GM12878 (cell line): ENCODE measurements around the gene SCRT2. TPM values are rescaled to one million over a fixed set of nuclear protein-coding genes. Genes with fewer than 3 reads are reported as not detected.

Experiments used
- ATAC-seq: fragments of 200-7000 bp; cut with Tn5 transposase; 3 replicates; pipeline ENCODE4 v1.9.1; 2020; ENCODE audit warnings: mild to moderate bottlenecking, moderate library complexity
- BruUV-seq: library from RNA; stranded (reverse); fragments of 400-500 nt; replicated peaks from 2 replicates; lab custom pipeline; 2021; lab: Mats Ljungman, UMichigan
- CTCF ChIA-PET: fragments of 300-600 bp; sonication (Branson Sonifier 250); formaldehyde crosslinking; extraction: SDS; loops from one replicate; lab custom pipeline; 2021; ENCODE audit warnings: inconsistent platforms; lab: Yijun Ruan, JAX
- POLR2A ChIA-PET: fragments of 350-600 bp; formaldehyde crosslinking; extraction: SDS; loops from one replicate; lab custom pipeline; 2021; ENCODE audit warnings: inconsistent platforms; lab: Charles Lee
- RAD21 ChIA-PET: fragments of 300-600 bp; sonication (Branson Sonifier 250); formaldehyde crosslinking; loops from one replicate; lab custom pipeline; 2023; ENCODE audit warnings: antibody characterized with exemption; ENCODE audit not compliant: unreplicated experiment; lab: Charles Lee
- SMC1A ChIA-PET: fragments of 300-600 bp; sonication (Branson Sonifier 250); formaldehyde crosslinking; loops from one replicate; lab custom pipeline; 2023; ENCODE audit not compliant: unreplicated experiment, uncharacterized antibody; lab: Charles Lee
- DNase-seq: peaks from one replicate; pipeline ENCODE4 v3.0.0-alpha.2; 2011; ENCODE audit warnings: low read depth, low spot score
- FAIRE-seq: peaks from 3 replicates; lab custom pipeline; 2011; peaks lifted over from hg19 to GRCh38; lab: Jason Lieb, UNC
- H2AFZ ChIP-seq: 2 replicates; pipeline ENCODE4 v1.6.0; 2011; ENCODE audit warnings: low read depth, low read length, control low read depth; ENCODE audit not compliant: control insufficient read depth
- H3K27ac ChIP-seq: 2 replicates; pipeline ENCODE4 v1.5.1; 2011; ENCODE audit warnings: control low read depth; ENCODE audit not compliant: control insufficient read depth, insufficient read depth
- H3K27me3 ChIP-seq, 2 experiments: replicated peaks in 1 of 2; 2 replicates each; pipeline versions ENCODE4 v1.6.0 to v1.6.1; 2011; ENCODE audit warnings: low read length in 1 of 2; ENCODE audit not compliant: control insufficient read depth in 2 of 2, insufficient read depth in 2 of 2
- H3K36me3 ChIP-seq, 2 experiments: 2 replicates each; pipeline ENCODE4 v1.5.1; 2011; ENCODE audit warnings: low read length in 1 of 2; ENCODE audit not compliant: control insufficient read depth in 2 of 2, insufficient read depth in 2 of 2
- H3K4me1 ChIP-seq: 2 replicates; pipeline ENCODE4 v1.6.1; 2011; ENCODE audit warnings: mild to moderate bottlenecking, low read length, moderate library complexity, mixed read lengths; ENCODE audit not compliant: control insufficient read depth, insufficient read depth
- H3K4me2 ChIP-seq: 2 replicates; pipeline ENCODE4 v1.6.0; 2011; ENCODE audit warnings: control low read depth; ENCODE audit not compliant: control insufficient read depth, insufficient read depth
- H3K4me3 ChIP-seq: fragments of 200-600 bp; sonication (generic); 2 replicates; pipeline ENCODE4 v1.5.1; 2016
- H3K79me2 ChIP-seq: 2 replicates; pipeline ENCODE4 v1.6.0; 2011; ENCODE audit warnings: low read length; ENCODE audit not compliant: control insufficient read depth, insufficient read depth
- H3K9ac ChIP-seq: 2 replicates; pipeline ENCODE4 v1.8.0; 2011; ENCODE audit warnings: low read length, control low read depth, mixed read lengths; ENCODE audit not compliant: control insufficient read depth, insufficient read depth
- H3K9me3 ChIP-seq: replicated peaks from 3 replicates; pipeline ENCODE4 v1.5.1; 2011; ENCODE audit warnings: mild to moderate bottlenecking, low read length; ENCODE audit not compliant: control insufficient read depth, insufficient read depth
- H4K20me1 ChIP-seq: 2 replicates; pipeline ENCODE4 v1.6.0; 2011; ENCODE audit not compliant: control insufficient read depth, insufficient read depth
- BRCA1 ChIP-seq: IDR thresholded peaks from 2 replicates; pipeline ENCODE4 v1.6.1; 2011; ENCODE audit warnings: low read depth, low read length, improper control_type of control experiment
- ESRRA ChIP-seq: IDR thresholded peaks from 2 replicates; pipeline ENCODE4 v1.6.1; 2012; ENCODE audit warnings: mild to moderate bottlenecking, low read length, improper control_type of control experiment
- FOXK2 ChIP-seq: fragments of 450-650 bp; IDR thresholded peaks from 2 replicates; pipeline ENCODE4 v1.6.1; 2017; ENCODE audit warnings: mild to moderate bottlenecking, moderate library complexity
- KDM1A ChIP-seq: fragments of 200-600 bp; sonication (generic); IDR thresholded peaks from 2 replicates; pipeline ENCODE4 v1.6.1; 2016; ENCODE audit warnings: borderline replicate concordance
- MEF2A ChIP-seq: IDR thresholded peaks from 2 replicates; pipeline ENCODE4 v1.6.1; 2011; ENCODE audit warnings: low read depth, mild to moderate bottlenecking, low read length, moderate library complexity; ENCODE audit not compliant: insufficient read depth
- MYB ChIP-seq: fragments of 150-350 bp; IDR thresholded peaks from 2 replicates; pipeline ENCODE4 v1.6.1; 2014; ENCODE audit warnings: mild to moderate bottlenecking, low read depth, low read length, borderline replicate concordance
- POU2F2 ChIP-seq: IDR thresholded peaks from 3 replicates; pipeline ENCODE4 v1.6.1; 2011; ENCODE audit warnings: low read depth, mild to moderate bottlenecking, low read length, borderline replicate concordance
- RCOR1 ChIP-seq: conservative IDR thresholded peaks from 2 replicates; pipeline ENCODE4 v1.6.1; 2012; ENCODE audit warnings: low read depth, low read length, improper control_type of control experiment
- WGBS: methylation state at CpG from one replicate; pipeline ENCODE4 v1.1.6; 2016; ENCODE audit warnings: low lambda C conversion rate; ENCODE audit not compliant: insufficient replicate concordance, insufficient coverage; ENCODE audit errors: missing lambda C conversion rate; 5-methylcytosine and 5-hydroxymethylcytosine counted together
- in situ Hi-C: fragments of 300-500 bp; cut with MboI; formaldehyde crosslinking; loops from 9 replicates; pipeline ENCODE4 v1.14.3; 2018; ENCODE audit warnings: mixed read lengths
- intact Hi-C: fragments of 100-400 bp; cut with micrococcal nuclease; formaldehyde crosslinking; loops from one replicate; pipeline ENCODE4 v1.14.2; 2022; ENCODE audit not compliant: unreplicated experiment
- polyA plus RNA-seq, 11 experiments: library from polyadenylated mRNA; depleted of rRNA in 4 of 11; unstranded in 6 of 11; stranded (reverse) in 5 of 11; fragments of >200 nt; fragmentation: Nextera tagmentation in 4 of 11; fragmentation: Illumina TruSeq in 1 of 11; extraction: Ambion mirVana in 4 of 11; extraction: Trizol in 1 of 11; gene quantifications; 1 replicate in 1 of 11; 2 replicates in 10 of 11; pipeline versions ENCODE4 v1.2.1 to v1.2.3, GENCODE V29; 2011 to 2016; ENCODE audit warnings: inconsistent platforms in 2 of 11, missing spikeins in 2 of 11, low read depth in 1 of 11
- total RNA-seq, 4 experiments: library from RNA; depleted of rRNA in 3 of 4; stranded (reverse); fragments of >200 nt in 3 of 4; fragmentation: Illumina TruSeq in 1 of 4; extraction: Trizol in 1 of 4; gene quantifications; 2 replicates each; pipeline versions ENCODE4 v1.2.1 to v1.2.3, GENCODE V29; 2013 to 2021
- TF ChIP-seq, protein P1 (sequence below): IDR thresholded peaks from 2 replicates; pipeline ENCODE4 v1.6.1; 2011; ENCODE audit warnings: borderline replicate concordance, low read depth, mild to moderate bottlenecking, moderate library complexity, low read length; ENCODE audit not compliant: insufficient read depth, poor library complexity, severe bottlenecking
- TF ChIP-seq, protein P2 (sequence below): fragments of 450-650 bp; conservative IDR thresholded peaks from 2 replicates; pipeline ENCODE4 v1.6.1; 2017; ENCODE audit warnings: mild to moderate bottlenecking, moderate library complexity
- TF ChIP-seq, protein P3 (sequence below): fragments of 450-650 bp; IDR thresholded peaks from 2 replicates; pipeline ENCODE4 v1.6.1; 2017; ENCODE audit warnings: mild to moderate bottlenecking, moderate library complexity

Gene SCRT2
- total and polyA plus RNA-seq, 10 of the 15 experiments (the other 5 are each of a cell fraction or from before 2014, with no cell fraction given): not detected

DNA sequence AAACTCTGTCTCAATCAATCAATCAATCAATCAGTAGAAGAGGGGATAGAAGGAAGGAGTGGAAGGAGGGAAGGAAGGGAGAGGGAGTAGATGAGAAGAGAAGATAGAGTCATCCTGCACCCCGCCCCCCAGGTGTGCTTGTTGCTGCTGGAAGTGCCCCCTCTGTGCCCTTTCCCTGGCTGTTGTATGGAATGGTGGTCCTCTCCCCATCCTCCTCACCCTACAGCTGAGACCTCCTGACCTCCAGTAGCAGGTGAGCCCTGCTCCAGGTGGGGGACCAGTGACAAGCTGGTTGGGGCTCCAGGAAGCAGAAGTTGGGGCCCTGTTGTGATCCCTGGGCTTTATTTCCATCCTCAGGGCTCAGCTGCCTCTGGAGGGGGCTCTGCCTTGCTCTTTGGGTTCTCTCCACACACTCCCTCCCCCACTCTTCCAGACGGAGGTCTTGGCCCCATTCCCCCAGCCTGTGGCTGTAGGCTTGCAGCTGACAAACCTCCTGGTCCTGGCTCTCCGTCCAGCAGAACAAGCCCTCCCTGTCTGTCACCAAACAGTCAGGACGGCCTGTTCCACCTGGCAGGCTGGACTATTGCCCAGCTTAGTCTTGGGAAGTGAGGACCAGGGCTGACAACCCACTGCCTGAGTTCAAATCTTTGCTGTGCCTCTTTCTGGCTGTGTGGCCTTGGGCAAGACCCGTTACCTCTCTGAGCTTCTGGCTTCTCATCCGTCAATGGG is 26.0 kb upstream of the SCRT2 start:
- H3K9me3 ChIP-seq: no peaks in the 10 kb centered on the region
- no peak for ATAC-seq
- no peaks in the 10 kb centered on the region for H3K79me2 ChIP-seq
- no peaks in the 10 kb centered on the region for H4K20me1 ChIP-seq
- no peak overlapping the region for H3K27ac ChIP-seq
- in situ Hi-C loops (no loop called here), intact Hi-C loops (no loop called here)
- no peak for DNase-seq
- H3K9ac ChIP-seq: no peak overlapping the region
- no TSS peak for BruUV-seq
- H3K4me1 ChIP-seq: no peaks in the 10 kb centered on the region
- CTCF ChIA-PET: no interaction called here
- POLR2A ChIA-PET: no interaction called here
- no peak overlapping the region for H2AFZ ChIP-seq
- H3K4me2 ChIP-seq: no peak overlapping the region
- FAIRE-seq: no peak
- RAD21 ChIA-PET: no interaction called here
- SMC1A ChIA-PET: no interaction called here
- no peak overlapping the region for H3K4me3 ChIP-seq
- H3K36me3 ChIP-seq: no peaks in the 10 kb centered on the region
- TF ChIP-seq FOXK2: no peak
- TF ChIP-seq, protein P1, sequence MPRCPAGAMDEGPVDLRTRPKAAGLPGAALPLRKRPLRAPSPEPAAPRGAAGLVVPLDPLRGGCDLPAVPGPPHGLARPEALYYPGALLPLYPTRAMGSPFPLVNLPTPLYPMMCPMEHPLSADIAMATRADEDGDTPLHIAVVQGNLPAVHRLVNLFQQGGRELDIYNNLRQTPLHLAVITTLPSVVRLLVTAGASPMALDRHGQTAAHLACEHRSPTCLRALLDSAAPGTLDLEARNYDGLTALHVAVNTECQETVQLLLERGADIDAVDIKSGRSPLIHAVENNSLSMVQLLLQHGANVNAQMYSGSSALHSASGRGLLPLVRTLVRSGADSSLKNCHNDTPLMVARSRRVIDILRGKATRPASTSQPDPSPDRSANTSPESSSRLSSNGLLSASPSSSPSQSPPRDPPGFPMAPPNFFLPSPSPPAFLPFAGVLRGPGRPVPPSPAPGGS: no peak
- TF ChIP-seq, protein P2, sequence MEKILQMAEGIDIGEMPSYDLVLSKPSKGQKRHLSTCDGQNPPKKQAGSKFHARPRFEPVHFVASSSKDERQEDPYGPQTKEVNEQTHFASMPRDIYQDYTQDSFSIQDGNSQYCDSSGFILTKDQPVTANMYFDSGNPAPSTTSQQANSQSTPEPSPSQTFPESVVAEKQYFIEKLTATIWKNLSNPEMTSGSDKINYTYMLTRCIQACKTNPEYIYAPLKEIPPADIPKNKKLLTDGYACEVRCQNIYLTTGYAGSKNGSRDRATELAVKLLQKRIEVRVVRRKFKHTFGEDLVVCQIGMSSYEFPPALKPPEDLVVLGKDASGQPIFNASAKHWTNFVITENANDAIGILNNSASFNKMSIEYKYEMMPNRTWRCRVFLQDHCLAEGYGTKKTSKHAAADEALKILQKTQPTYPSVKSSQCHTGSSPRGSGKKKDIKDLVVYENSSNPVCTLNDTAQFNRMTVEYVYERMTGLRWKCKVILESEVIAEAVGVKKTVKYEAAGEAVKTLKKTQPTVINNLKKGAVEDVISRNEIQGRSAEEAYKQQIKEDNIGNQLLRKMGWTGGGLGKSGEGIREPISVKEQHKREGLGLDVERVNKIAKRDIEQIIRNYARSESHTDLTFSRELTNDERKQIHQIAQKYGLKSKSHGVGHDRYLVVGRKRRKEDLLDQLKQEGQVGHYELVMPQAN: no peak
- TF ChIP-seq MYB: no peak
- TF ChIP-seq MEF2A: no peak
- TF ChIP-seq BRCA1: no peak
- no peak for TF ChIP-seq RCOR1
- no peak for TF ChIP-seq KDM1A
- TF ChIP-seq POU2F2: no peak
- TF ChIP-seq, protein P3, sequence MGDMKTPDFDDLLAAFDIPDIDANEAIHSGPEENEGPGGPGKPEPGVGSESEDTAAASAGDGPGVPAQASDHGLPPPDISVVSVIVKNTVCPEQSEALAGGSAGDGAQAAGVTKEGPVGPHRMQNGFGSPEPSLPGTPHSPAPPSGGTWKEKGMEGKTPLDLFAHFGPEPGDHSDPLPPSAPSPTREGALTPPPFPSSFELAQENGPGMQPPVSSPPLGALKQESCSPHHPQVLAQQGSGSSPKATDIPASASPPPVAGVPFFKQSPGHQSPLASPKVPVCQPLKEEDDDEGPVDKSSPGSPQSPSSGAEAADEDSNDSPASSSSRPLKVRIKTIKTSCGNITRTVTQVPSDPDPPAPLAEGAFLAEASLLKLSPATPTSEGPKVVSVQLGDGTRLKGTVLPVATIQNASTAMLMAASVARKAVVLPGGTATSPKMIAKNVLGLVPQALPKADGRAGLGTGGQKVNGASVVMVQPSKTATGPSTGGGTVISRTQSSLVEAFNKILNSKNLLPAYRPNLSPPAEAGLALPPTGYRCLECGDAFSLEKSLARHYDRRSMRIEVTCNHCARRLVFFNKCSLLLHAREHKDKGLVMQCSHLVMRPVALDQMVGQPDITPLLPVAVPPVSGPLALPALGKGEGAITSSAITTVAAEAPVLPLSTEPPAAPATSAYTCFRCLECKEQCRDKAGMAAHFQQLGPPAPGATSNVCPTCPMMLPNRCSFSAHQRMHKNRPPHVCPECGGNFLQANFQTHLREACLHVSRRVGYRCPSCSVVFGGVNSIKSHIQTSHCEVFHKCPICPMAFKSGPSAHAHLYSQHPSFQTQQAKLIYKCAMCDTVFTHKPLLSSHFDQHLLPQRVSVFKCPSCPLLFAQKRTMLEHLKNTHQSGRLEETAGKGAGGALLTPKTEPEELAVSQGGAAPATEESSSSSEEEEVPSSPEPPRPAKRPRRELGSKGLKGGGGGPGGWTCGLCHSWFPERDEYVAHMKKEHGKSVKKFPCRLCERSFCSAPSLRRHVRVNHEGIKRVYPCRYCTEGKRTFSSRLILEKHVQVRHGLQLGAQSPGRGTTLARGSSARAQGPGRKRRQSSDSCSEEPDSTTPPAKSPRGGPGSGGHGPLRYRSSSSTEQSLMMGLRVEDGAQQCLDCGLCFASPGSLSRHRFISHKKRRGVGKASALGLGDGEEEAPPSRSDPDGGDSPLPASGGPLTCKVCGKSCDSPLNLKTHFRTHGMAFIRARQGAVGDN: no peak
- TF ChIP-seq ESRRA: no peak
- TF ChIP-seq, all 136 proteins: peak for 0
- 20% methylated on average over 6 of the region's 6 CpGs for WGBS
- H3K27me3 ChIP-seq: peaks cover 0 to 1% of the 10 kb centered on the region in 2 experiments; a peak in 3 of 4 replicates
